ENCODE measurements around the gene HOXD9.

HOXD9 gene

GRCh38 chr2:176093145-176093897, 29.2 kb upstream of the HOXD9 start:
- TF ChIP-seq CSRNP3 (CRISPR knock-in tag; IDR thresholded peaks at IDR 0.05) = no peak
- TF ChIP-seq BACH2 (CRISPR knock-in tag; IDR thresholded peaks at IDR 0.05; ENCODE audit: borderline replicate concordance) = no peak
- no peak for TF ChIP-seq SNAI2 (CRISPR knock-in tag; IDR thresholded peaks at IDR 0.05)
- TF ChIP-seq ZC3H10 (CRISPR knock-in tag; IDR thresholded peaks at IDR 0.05) = no peak
- TF ChIP-seq ZNF8 (CRISPR knock-in tag; IDR thresholded peaks at IDR 0.05) = no peak
- TF ChIP-seq RARB (CRISPR knock-in tag; IDR thresholded peaks at IDR 0.05) = no peak
- TF ChIP-seq ZFP30 (CRISPR knock-in tag; IDR thresholded peaks at IDR 0.05) = no peak
- no peak for TF ChIP-seq ESRRG (CRISPR knock-in tag; IDR thresholded peaks at IDR 0.05)
- TF ChIP-seq CSDC2 (CRISPR knock-in tag; IDR thresholded peaks at IDR 0.05) = no peak
- no peak for TF ChIP-seq PPARA (CRISPR knock-in tag; IDR thresholded peaks at IDR 0.05; ENCODE audit: borderline replicate concordance)
- no peak for TF ChIP-seq TSHZ2 (CRISPR knock-in tag; IDR thresholded peaks at IDR 0.05)
- TF ChIP-seq POU6F1 (CRISPR knock-in tag; IDR thresholded peaks at IDR 0.05; ENCODE audit: borderline replicate concordance, low read depth) = no peak
- TF ChIP-seq OSR1 (CRISPR knock-in tag; IDR thresholded peaks at IDR 0.05) = no peak
- TF ChIP-seq CREB5 (CRISPR knock-in tag; IDR thresholded peaks at IDR 0.05; ENCODE audit: low read depth) = no peak
- peak; percentile 33 for ATAC-seq

- ATAC-seq = no peak
- TF ChIP-seq ISL1 (CRISPR knock-in tag; IDR thresholded peaks at IDR 0.05) (no peak), ZFP30 (CRISPR knock-in tag; IDR thresholded peaks at IDR 0.05) (no peak)
Measured at GRCh38 chr2:176093898-176094249, 28.6 kb upstream of the HOXD9 start.

- no peak for TF ChIP-seq ZNF70 (CRISPR knock-in tag; IDR thresholded peaks at IDR 0.05)
- no peak for TF ChIP-seq GLIS3 (CRISPR knock-in tag; IDR thresholded peaks at IDR 0.05)
- TF ChIP-seq ISL1 (CRISPR knock-in tag; IDR thresholded peaks at IDR 0.05) = no peak
- TF ChIP-seq TSHZ2 (CRISPR knock-in tag; IDR thresholded peaks at IDR 0.05) = no peak
- TF ChIP-seq CSRNP3 (CRISPR knock-in tag; IDR thresholded peaks at IDR 0.05) = no peak
- TF ChIP-seq BACH2 (CRISPR knock-in tag; IDR thresholded peaks at IDR 0.05; ENCODE audit: borderline replicate concordance) = no peak
- no peak for TF ChIP-seq ZFP3 (CRISPR knock-in tag; IDR thresholded peaks at IDR 0.05)
- TF ChIP-seq TOX (CRISPR knock-in tag; IDR thresholded peaks at IDR 0.05; ENCODE audit: borderline replicate concordance) = no peak
- no peak for TF ChIP-seq ZC3H10 (CRISPR knock-in tag; IDR thresholded peaks at IDR 0.05)
- no peak for ATAC-seq
Measured at GRCh38 chr2:176094349-176094748, 28.2 kb upstream of the HOXD9 start.
